Activated CD4-positive, alpha-beta T cell treated with anti-CD3 and anti-CD28 coated beads, Interleukin-10, Interleukin-2, amounts not matched to agents 100 ng/mL and 50 ng/mL, durations not matched to agents 16 hours and 8 hours (primary cell): ENCODE results near the gene MEX3A.

Experiments used
- DNase-seq: peaks from one replicate; pipeline ENCODE4 v3.0.0-alpha.2; 2020

Gene MEX3A

DNA sequence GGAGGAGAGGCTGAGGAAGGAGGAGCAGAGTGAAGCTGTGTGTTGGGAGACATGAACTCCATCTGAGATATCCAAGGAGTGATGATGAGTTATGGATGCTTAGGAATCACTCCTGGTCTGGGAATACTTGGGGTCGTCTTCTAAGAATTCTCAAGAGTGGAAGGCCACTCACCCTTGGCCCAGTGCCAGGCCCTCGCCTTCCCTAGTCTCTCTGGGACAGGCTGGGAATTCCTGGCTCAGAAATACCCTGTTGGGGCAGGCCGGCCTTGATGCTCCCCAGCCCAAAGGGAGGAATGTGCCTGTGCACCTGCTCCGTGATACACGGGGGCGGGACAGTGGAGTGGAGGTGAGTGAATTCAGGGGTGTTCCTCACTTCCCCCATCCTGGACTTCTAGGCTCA, 19.6 kb upstream of the MEX3A start:
- no peak for DNase-seq

DNA sequence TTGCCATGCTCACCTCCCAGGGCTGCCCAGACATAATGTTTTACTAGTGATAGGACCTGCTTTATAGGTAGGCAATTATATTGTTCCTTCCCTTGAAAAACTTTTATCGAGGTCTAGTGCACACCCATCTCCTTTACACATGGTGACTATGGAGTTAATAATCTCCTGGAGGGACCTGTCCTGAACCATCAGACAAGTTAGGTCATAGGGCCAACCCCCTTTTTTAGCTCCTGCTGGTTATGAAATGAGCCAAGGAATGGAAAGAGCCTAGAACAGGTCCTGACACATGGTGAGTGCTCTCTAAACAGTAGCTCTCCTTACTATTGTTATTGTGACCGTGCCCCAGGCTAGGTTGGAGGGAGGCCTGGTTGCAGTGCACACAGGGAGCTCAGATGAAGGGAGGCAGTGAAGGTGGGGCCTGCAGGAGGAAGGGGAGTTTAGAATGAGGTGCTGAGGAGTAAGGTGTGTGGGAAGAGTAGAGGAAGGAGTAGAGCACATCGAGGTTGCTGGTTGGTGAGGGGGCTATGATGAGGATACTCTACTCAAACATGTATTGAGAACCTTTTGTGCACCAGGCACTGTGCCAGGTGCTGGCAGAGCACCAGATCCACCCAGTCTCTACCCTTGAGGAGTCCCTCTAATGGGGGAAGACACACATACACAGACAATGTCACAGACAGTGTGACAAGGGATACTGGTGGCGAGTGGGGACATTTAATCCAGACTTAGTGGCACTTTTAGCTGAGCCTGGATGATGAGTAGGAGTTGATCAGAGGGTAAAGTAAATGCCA, 18.1 kb upstream of the MEX3A start:
- DNase-seq = no peak

DNA sequence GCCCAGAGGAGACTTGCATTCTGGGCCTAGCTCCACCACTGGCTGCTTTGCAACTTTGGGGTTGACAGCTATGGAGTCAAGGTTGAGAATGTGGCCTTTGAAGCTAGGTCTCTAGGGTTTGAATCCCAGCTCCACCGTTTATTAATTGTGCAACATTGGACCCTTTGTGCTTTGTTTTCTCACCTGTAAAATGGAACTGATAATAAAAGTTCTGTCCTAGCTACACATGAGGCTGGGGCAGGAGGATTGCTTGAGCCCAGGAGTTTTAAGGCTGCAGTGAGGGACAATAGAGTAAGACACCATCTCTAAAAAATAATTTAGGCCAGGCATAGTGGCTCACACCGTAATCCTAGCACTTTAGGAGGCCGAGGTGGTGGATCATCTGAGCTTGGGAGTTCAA, 17.0 kb upstream of the MEX3A start:
- no peak for DNase-seq

DNA sequence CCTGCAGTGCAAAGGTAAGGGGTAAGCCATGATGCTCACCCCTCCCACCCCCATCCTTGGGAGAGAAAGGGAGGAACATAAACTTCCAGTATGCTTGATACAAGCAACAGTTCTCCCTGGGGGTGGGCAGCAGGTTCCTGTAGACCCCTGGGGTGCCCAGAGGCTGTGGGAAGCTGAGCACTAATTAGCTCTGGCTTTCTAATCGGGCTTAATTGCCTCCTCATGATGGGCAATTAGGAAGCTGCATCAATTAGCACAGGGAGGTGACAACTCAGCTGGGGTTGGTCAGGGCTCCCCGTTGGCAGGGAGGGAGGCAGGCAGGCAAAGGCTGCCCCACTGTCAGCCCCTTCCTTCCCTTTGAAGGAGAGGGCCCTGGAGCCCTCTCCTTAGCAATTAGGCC, 16.5 kb upstream of the MEX3A start:
- DNase-seq = no peak

DNA sequence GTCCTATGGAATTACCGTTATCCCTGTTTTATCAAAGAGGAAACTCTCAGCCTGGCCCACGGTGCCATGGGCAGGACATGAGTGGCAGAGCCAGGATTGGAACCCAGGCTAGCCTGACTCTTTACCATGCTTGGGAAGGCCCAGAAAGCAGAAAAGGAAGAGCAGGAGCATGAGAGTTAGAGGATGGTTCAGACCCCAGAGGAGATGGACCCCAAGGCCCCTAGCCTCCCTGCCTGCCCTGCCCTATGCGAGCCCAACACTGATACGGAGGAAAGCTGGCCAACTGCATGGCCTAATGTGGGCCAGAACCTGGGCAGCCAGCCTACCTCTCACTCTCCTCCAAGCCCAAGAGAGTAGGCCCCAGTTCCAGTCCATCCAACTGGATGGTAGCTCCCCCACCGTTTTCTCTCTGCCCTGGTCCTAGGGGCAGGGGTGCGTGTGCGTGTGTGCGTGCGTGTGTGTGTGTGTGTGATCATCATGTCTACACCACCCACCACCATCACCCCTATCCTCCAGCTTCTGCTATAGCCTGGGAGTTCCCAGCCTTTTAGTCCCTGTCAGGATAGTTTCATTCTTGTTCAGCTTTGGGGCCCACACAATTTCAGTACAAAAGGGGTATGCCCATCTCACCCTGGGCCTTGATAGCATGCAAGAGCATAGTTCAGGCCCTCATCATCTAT, 15.4 kb upstream of the MEX3A start:
- peak; percentile 84 for DNase-seq

DNA sequence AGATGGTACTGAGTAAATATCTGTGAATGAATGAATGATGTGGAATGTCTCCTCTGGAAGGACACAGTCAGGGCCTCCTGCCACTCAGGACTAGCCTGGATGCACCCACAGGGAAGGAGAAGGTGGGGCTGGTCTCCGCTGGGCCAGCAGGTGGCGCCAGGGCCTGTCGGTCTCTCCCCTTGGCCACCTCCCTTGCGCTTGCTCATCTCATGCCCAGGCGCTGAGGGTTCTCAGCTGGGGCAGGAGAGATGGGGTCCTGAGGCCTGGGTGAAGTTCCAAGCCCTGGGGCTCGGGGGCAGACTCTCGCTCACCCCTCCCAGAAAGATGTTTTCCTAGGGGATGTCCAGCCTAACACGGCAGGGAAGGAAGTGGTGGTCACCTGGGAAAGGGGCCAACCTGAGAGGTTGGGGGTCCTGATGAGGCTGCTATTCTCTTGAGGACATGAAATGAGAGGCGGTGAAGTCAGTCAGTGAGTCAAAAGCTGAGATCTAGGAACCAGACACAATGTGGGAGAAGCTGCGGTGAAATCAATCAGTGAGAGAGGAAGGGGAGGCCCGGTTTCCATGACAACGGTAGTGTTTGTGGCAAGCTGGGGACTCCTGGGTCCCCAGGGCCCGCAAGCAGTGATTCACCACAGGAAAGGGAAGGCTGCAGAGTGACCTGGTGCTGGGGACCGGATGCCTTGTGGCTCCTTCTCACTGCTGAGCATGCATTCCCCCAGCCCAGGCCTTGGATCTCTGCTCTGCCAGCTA, 14.6 kb upstream of the MEX3A start:
- DNase-seq = peak; percentile 99

DNA sequence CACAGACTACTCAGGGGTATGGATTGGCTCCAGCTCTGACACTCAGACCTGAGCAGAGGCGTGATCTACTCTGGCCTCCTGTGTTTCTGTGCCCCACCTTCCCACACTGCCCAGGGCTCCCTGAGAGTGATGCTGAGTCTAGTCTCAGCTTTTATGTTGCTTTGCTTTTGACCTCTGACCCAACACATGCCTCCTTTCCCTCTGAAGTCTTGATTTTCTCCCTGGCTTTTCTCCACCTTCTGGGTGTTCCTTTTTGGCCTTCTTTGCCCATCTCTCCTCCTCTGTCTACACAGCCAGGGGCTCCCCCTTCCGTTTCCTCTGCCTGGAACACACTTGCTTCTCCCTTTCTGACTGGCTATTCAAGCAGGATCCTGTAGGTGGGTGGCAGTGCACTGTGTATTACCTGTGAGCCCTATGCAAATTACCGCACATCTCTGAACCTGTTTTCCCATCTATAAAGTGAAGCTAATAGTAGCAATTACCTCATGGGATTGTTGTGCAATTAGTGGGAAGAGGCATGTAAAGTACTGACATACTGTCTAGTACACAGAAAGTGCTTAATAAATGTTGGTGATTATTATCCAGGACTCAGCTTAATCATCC, 13.7 kb upstream of the MEX3A start:
- DNase-seq = peak; percentile 60

DNA sequence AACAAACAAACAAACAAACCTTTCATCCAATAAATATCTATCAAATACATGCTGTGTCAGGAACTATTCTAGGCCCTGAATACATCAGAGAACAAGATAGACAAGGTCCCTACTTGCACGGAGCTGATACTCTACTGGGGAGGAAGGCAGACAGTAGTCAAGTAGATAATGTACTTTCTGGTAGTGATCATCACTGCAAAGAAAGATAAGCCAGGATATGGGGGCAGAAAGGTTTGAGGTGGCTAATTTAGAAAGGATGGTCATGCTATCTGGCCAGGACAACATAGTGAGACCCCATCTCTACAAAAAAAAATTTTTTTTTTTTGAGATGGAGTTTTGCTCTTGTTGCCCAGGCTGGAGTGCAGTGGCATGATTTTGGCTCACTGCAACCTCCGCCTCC, 9.3 kb upstream of the MEX3A start:
- DNase-seq = no peak

DNA sequence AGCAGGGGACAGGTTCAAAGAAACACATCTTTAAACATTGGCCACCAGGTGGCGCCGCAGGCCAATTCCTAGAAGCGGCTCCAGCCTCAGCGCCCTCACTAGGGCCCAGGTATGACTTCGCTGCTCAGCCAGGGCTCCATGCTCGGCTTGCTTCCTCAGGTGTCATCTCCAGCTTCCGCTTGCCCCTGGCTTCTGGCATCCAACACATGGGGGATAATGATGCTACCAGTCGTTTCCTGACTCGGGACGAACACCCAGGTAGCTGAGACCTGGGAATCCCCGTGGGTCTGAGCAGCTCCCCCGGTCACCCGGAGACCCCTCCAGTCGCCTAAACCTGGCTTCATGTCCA, 8.5 kb upstream of the MEX3A start:
- DNase-seq = peak; percentile 92

DNA sequence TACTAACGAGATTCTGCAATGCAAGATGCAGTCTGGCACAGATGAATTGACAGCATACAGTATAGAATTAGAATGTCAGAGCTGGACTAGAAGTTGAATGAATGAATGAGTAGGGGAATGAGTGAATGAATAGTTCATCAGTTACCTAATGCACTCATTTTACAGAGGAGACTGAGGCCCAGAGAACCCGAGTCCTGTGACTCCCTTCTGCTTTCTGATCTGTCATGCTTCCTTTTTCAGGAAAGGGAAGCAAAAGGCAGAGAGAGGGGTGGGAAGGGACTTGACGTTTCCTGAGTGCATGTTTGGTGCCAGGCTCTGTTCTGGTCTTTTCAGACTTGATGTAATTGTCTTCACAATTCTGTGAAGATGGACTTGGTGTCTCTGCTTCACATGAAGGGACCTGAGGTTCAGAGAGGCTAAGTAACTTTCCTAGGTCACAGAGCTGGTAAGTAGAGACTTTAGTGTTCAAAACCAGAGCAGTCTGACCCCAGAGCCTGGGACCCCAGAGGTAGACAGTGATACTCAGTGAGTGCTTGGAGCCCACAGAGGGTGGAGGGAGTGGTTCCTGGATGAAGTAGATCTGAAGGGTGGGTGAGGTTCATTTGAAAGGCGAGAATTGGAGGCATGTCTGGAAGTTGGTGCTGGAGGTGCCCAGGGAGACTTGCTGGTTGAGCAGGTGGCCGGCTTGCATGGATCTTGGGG, 8.0 kb upstream of the MEX3A start:
- DNase-seq = no peak

DNA sequence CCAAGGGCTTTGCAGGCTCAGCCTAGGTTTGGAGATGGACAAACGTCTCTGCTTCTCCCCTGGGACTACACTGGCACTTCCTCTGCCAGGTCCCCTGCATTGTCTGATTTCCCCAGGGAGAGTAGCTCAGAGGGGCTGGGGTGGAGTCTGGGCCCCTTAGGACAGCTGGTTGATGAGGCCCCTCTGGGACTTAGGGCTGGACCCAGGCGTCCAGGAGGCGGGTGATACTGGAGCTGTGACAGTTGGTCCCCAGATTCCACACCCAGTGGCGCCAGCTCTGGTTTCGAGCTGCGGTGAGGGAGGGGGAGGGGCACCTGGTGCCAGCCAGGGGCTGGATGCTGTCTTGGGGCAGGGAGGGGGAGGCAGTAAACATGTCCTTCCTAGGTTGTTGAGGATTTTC, 7.4 kb upstream of the MEX3A start:
- DNase-seq = no peak

DNA sequence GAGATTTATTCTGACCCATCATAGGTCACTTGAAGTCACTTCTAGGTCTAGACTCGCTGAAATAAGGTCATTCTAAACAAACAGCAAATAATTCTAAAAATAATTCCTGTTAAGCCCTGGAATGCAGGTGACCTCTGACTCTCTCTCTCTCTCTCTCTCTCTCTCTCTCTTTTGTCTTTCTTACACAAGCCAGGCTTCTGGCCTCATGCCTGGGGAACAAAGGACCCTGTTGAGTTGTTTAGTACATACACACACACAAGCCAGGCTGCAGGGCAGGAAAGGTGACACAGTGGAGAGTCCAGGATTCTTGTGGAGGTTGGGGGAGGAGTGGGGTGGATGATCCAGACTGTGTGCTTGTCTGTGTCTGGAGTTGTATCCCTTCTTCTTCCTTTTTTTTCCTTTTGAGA, 4.0 kb upstream of the MEX3A start:
- DNase-seq = no peak

DNA sequence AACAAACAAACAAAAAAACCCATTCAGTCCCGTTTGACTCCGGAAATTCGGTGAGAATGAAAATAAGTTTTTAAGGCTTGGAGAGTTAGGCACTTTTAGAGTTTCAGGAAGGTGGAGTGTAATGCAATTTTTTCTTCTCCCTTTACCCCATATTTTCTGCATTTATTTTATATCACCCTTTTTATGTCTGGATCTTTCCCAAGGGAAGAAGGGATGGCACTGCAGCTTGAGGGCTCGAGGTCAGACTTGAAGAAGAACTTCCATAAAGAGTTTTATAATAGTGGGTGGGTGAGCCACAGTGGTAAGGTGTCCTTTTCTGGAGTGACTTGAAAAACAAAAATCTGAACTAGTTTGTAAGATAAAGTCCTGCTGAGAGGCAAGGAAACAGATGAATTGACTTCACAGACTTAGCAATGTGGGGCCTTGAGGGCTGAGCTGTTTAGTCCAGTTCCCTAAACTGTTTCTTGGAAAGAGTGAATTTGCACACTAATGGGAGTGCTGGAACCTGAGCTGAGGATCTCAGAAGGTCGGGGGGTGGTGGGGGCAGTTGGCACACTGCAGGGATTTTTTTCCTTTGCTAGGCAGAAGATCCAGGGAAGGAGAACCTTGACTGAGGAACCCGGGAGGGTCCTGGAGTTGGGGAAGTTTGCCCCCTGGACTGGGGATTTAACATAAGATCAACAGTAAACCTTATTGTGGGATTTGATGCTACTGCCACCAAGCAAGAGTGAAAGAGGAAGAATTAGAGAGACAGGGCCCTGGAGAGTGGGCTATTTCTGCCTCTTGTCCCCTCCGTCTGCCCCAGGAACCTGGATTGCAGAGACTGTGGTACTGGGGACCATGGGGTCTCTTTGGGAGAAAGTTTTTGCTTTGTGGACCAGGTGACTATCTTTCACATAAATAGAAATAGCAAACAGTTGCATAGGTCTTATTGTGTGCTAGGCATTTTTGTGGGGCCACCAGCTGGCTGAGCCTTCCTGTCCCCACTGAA, 1.8 kb upstream of the MEX3A start:
- DNase-seq = no peak

DNA sequence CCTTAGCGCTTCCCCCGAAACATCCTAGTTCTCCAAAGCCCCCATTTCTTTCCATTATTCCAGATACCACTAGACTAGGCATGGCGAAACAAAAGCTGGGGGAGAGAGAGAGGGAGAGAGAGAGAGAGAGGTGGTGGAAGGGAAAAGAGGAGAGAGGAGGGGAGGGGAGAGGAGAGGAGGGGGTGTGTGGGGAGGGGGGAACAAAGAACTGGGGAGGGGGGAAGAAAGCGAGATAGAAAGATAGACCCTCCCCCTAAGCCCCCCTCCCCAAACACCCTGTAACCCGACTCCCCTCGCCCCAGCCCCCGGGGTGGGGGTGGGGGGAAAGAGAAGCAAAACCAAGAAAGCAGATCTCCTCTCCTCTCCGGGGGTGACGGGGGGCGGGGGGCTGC, 352 bp downstream of the MEX3A start:
- DNase-seq = no peak

DNA sequence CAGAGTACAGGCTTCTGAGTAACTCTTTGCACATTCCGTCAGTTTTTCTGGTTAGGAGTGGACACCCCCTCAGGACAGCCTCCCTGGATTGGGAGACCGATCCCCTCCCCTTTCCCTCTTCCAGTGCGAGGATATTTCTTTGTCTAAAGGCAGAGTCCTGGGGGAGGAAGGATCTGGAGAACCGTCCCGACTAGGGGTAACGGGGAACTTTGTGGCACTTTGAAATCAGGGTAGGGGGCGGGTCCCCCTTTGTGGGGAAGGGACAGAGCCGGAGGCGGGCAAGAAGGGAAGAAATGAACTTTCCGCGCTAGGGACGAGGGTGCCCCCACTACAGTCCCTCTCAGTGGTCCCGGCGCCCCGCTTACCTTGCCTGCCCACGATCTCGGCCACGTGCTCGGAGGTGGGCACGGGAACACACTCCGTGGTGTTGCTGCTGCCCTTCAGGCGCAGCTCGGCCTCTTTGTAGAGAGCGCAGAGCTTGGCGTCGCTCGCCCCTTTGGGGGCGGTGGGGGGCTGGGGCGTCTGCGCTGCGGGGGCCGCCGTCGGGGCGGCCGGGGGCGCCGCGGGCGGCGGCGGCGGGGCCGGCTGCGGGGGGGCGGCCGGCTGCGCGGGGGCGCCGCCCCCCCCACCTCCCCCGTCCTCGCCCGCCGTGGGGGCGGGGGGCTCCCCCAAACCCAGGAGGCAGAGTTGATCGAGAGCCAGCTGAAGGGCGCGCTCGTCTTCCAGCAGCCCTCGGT, 917 bp downstream of the MEX3A start:
- DNase-seq = no peak

DNA sequence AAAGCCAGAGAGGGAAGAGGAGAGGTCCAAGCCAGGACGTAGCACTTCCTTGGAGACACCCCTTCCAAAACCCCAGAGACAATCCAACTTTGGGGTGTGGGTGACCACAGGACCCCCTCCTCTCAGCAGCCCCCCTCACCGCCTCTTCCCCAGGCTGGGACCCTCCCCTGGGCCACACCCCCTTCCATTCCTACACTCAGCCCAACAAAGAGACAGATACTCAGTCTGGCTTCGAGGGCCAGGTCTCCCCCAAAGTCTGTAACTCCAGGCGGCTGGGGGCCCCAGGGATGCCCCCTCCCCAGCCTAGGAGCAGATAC, 1.4 kb downstream of the MEX3A start:
- no peak for DNase-seq

DNA sequence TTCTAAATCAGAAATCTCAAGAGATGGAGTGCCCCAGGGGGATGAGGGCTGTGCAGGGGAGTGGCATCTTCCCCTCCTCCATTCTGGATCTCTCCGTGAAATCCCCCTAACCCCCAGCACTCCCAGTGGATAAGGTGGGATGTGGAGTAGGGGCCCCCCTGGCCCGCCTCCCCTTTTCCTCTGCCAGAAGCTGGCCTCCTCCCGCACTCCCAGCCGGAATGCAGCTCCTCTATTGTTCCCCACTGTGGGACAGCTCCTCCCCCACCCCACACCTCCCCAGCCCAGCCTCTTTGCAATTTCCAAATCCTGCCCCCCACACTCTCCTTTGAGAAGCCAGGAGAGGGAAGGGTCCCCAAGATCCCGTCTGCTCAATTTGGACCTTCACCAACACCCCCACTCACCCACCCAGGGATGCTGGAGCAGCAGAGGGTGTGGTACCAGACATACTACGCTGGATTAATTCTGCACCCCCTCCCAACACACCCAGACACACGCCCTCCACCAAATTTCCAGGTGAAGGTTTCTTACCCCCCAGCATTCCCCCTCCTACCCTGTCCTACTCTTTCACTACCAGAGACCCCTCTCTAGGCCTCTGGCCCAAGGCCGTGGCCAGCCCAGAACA, 1.9 kb downstream of the MEX3A start:
- DNase-seq = no peak

DNA sequence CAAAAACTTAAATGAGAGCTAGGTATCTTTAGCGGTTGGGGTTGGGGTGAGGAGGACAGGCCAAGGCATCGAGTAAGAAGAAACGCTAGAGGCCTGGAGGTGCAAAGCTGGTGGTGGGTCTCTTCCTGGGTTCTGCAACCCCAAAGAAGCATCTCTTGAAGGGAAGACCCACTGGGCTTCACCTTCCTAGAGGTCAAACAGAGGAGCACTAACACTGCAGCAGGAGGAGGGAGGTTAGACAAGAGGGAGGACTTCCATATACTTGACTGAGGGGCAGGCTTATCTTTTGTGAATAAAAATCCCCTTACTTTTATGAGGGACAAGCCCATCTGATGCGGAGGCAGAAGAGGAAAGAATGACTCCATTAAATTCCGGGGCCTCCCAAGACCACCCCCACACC, 2.5 kb downstream of the MEX3A start:
- DNase-seq = no peak

DNA sequence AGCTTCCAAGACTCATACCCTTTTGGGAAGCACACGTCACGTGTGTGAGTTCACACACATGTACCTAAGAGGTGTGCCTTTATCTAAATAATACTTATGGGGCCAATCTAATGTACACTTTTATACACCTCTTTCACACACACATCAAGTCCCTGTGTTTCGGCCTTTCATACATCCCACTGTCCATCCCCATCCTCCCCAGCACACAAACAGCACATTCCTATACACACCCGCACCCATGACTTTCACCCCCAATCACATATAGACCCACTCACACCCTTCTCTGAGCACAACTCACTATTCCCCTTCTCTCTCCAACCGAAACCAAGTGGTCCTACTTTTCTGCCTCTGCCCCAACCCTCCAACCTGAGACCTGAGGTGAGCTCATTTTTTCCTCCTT, 3.5 kb downstream of the MEX3A start:
- DNase-seq = no peak

DNA sequence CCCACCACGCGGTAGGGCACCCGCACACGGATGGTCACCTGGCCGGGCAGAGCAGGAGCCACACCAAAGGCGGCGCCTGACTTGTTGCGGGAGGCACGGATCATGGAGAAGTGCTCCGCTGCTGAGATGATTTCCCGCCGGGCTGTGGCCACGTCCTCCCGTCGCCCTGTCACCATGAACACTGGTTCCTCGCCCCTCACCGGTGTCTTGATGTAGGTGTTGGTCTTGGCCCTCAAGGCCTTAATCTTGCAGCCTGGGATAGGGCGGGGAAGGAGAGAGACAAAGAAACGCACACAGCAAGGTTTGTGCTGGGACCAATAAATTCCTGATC, 4.9 kb downstream of the MEX3A start:
- DNase-seq = no peak
